HG02943 (cell line): ENCODE results near the gene CCSAP.

Experiments
- ATAC-seq: cut with Tn5 transposase; IDR thresholded peaks from one replicate; pipeline ENCODE4 v1.9.1; 2021; ENCODE audit warnings: mild to moderate bottlenecking, low read depth, moderate library complexity; ENCODE audit not compliant: unreplicated experiment

Gene CCSAP

DNA sequence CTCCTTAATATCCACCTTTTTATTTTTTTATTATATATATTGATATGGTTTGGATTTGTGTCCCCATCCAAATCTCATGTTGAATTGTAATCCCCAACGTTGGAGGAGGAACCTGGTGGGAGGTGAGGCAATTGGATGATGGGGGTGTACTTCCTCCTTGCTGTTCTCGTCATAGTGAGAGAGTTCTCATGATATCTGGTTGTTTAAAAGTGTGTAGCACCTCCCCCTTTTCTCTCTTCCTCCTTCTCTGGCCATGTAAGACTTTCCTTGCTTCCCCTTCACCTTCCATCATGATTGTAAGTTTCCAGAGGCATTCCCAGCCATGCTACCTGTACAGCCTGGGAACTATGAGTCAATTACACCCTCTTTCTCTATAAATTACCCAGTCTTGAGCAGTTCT lies 22.7 kb upstream of the CCSAP start:
- ATAC-seq: no peak

DNA sequence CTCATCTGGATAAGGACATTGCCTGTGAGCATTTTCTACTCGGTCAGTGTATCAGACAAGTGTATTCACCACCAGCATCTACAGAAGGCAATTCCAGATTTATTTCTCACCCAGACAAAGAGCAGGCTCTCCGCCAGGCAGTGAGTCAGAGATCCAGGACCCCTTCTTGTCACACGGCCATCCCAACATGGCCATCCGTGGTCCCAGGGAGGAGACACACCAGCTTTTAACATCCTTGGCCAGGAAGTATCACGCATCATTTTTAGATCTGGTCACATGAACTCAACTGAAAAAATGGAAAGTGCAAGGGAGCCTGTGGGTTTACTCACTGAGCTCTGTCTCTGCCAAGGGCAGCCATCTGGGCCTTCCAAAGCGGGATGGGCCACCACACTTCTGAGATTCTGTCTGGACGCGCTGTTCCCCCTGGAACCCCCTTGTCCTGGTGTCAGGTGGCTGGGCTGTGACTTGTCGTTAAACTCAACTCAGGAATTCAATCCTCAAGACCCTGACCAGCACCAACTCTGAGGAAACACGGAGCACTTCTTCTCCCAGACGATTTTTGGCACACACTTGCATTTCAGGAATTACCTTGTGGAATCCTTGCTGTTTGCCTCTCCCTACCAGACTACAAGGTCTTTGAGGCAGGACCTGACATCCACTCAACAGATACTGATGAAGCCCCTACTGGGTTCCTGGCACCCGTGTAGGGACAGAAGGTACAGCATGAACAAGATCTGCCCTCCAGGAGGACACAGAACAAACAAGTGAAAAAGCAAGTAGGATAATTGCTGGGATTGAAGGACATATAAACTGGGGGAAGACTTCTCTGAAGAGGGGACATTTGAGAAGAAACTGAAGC lies 21.6 kb upstream of the CCSAP start:
- ATAC-seq: no peak

DNA sequence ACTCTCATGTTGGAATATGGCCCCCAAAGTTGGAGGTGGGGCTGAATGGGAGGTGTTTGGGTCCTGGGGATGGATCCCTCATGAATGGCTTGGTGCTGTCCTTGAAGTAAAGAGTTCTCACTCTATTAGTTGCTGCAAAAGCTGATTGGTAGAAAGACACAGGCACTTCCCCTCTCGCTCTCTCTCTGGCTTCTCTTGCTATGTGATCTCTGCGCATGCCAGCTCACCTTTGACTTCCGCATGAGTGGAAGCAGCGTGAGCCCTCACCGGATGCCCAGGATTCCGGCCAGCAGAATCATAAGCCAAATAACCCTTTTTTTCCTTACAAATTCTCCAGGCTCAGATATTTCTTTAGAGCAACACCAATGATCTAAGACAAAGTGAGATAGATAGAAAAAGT lies 20.9 kb upstream of the CCSAP start:
- ATAC-seq: no peak

DNA sequence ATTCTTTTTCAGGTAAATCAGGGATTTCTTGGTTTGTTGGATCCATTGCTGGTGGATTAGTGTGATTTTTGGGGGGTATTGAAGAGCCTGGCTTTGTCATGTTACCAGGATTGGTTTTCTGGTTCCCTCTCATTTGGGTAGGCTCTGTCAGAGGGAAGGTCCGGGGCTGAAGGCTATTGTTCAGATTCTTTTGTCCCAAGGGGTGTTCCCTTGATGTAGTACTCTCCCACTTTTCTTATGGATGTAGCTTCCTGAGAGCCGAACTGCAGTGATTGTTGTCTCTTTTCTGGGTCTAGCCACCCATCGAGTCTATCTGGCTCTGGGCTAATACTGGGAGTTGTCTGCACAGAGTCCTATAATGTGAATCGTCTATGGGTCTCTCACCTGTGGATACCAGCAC lies 17.6 kb upstream of the CCSAP start:
- no peak for ATAC-seq

DNA sequence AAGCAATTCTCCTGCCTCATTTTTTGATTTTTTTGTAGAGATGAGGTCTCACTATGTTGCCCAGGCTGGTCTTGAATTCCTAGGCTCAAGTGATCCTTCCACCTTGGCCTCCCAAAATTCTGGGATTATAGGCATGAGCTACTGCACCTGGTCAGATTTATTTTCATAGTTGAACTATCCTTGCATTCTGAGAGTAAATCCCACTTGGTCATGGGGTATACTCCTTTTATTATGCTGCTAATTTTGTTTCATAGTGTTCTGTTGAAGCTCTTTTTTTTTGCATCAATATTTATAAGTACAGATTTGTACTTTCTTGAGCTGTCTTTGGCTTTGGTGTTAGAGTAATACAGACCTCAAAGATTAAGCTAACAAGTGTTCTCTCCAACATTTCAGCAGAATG lies 12.8 kb upstream of the CCSAP start:
- no peak for ATAC-seq

DNA sequence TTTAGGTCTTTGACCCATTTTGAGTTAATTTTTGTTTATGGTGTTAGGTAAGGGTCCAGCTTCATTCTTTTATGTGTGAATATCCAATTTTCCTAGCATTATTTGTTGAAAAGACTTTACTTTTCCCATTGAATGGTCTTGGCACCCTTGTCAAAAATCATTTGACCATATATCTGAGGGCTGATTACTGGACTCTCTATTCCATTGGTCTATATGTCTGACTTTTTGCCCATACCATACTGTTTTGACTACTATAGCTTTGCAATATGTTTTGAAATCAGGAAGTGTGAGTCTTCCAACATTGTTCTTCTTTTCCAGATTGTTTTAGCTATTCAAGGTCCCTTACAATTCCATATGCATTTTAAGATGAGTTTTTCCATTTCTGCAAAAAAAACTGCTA lies 11.4 kb upstream of the CCSAP start:
- no peak for ATAC-seq

DNA sequence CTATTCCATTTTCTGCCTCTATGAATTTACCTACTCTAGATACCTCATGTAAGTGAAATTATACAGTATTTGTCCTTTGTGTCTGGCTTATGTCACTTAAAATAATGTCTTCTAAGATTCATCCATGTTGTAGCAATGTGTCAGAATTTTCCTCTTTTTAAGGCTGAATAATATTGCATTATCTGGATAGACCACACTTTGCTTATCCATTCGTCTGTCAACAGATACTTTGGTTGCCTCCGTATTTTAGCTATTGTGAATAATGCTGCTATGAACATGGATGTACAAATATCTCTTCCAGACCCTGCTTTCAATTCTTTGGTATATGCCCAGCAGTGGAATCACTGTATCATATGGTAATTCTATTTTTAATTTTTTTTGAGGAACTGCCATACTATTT lies 10.1 kb upstream of the CCSAP start:
- no peak for ATAC-seq

DNA sequence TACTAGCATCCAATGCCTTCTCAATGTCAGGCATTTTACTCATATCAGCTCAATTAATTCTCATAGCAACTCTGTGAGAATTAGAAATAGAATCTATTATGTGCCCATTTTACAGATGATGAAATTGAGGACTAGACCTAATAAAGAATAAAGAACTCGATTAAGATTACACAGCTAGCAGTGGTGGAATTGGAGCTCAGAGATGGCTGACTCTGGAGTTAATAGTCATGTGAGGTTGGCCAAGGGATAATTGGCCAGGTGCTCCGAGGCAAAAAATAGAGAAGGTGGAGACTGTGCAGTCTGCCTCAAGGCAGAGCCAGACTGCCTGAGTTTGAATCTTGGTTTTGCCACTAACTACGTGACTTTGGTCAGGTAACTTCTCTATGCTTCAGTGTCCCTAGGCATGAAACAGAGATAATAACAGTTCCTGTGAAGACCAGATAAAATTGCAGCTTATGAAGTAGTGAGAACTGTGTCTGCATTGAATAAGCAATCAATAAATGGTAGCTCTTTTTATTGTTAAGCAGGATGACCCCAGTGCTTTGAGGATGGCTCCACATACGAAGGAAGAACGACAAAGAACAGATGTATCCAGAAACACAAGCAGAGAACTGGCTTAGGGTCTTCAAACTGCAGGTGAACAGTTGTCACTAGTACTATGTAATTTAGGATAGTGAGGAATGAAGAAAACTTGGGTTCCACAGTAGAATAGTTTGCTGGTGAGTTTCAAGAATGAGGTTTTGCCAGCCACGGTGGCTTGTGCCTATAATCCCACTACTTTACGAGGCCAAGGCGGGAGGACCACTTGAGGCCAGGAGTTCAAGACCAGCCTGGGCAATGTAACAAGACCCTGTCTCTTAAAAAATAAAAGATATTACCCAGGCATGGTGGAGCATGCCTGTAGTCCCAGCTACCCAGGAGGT lies 6.9 kb upstream of the CCSAP start:
- ATAC-seq: no peak

DNA sequence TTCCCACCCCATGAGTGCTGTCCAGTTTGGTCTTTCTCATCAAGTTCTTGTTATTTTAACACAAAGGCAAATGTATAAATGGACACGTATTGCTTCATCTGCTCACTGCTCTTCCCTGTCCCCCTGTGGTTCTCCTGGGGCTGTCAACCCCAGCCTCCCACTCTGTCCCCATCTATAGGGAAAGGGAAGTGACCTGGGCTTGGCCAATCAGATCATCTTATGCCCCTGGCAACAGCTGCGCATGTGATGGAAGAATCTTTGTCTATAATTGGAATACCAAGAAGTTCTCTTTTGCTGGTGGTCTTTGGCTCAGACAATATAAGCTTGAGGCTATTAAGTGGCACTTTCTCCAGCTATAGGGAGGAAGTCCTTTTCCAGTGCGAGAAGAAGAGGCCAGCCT lies 4.7 kb upstream of the CCSAP start:
- ATAC-seq: no peak

DNA sequence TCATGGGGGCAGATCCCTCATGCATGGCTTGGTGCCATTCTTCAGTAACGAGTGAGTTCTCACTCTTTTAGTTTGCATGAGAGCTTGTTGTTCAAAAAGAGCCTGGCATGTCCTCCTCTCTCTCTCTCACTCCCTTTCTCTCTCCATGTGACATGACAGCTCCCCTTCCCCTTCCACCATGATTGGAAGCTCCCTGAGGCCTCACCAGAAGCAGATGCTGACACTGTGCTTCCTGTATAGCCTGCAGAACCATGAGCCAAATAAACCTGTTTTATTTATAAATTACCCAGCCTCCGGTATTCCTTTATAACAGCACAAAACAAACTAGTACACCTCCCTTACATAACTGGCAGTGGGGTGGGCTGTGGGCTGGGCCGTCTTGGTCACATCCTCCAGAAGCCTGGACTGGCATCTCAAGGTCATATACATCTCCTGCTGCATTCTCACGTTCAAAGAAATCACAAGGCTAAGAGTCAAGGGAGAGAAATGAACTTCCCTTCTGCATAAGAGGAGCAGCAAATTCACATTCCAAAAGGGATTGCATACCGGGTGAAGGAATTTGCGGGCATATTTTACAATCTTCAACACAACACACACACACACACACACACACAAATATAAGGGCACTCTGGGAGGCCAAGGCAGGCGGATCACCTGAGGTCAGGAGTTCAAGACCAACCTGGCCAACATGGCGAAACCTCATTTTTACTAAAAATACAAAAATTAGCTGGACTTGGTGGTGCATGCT lies 2.3 kb upstream of the CCSAP start:
- ATAC-seq: no peak

DNA sequence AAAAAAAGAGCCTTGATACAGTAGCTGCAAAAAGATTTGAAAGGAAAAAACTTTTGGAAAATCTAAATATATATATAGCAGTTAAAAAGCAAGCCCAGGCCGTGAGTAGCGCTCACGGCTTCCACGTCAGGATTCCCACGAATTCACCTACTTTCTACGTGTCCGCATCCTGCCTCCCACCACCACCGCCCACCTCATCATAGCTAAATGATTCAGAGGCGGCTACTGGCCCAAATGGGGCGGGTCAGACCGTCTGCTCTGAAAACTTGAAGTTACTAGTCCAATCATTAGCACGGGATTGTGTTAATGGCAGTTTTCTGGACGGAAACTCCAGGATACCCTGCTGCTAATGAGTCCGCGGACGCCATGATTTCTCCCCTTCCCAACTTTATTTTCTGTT lies 1.3 kb upstream of the CCSAP start:
- no peak for ATAC-seq

DNA sequence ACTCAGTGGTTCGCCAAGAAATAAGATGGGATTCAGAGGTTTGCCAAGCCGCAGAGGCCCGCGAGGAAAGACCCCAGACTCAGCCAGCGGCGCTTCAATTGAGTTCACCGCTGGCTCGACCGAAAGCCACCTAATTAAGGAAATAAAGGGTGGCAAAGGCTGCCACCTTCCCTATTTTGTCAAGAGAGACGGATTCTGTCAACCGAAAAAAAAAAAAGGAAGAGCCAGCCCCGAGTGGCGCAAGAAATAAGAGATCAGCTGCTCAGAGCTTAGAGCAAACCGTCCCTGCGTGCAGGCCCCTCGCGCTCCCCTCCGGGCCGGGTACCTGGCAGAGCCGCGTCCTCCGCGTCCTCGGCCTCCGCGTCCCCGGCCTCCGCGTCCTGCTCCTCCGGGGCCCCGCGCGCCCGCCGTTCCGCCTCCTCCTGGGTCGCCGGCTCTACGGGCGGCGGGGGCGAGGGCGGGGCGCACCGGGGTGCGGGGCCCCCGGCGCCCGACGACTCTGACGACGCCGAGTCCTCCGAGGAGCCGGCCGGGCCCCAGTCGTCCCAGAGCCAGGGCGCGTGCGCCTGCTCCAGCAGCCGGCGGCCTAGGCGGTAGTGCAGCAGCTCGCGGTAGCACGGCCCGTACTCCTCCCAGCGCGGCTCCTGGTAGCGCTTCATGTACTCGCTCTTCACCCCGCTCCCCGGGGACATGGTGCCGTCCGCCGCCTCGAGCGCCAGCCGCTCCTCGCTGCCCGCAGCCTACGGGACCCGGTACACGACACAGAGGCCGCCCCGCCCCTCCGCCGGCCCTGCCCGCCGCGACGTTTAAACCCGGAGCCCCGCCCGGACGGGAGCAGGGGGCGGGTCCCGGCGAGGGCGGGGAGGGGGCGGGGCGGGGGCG lies 832 bp downstream of the CCSAP start:
- ATAC-seq: peak; percentile 56

DNA sequence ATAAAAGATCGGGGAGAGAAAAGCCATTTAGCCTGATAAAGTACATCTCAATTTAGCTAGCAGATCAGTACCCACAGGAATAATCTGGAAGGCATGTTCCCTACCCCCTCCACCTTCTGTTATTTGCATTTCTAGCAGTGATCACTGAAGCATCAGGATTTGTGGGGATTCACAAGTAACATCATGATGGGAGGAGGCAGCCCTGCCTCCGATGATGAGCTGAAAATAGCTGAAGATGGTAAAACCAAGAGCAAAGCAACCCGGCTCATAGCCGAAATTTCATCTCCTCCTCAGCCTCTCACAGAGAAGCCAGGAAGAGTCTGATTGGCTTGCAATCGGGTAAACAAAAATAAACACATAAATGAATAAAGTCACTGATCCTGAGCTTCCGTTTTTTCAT lies 2.4 kb downstream of the CCSAP start:
- ATAC-seq: no peak

DNA sequence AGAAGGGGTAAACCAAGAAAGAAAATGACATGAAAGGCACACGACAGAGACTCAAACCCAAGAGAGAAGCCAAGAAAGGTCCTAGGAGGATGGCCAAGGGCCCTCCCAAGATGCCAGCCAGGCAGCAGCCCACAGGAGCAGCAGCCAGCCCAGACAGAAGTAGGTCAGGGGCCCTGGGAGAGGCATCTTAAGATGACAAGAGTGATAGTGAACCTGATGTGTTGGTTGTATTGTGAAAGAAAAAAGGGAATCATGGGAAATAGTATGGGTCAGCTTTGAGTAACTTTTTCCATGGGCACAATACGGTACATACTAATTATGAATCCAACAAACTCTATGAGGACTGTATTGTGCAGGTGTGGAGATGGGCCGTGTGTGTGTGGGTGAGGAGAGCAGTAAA lies 3.3 kb downstream of the CCSAP start:
- ATAC-seq: no peak

DNA sequence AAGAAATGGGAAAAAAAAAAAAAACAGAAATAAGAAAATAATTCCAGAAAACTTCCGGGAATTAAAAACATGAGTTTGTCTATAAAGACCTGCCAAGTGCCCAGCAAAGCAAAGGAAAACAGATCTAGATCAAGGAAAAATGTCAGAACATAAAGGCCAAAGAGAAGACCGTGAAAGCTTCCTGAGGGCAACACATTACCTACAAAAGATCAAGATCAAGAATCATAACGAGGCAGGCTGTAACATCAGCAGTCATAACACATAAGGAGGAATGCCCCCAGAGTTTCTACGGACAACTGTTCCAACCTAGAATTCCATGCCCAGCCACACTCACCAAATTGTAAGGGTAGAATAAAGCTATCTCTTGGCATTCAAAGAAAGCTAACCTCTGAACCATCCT lies 3.8 kb downstream of the CCSAP start:
- ATAC-seq: no peak

DNA sequence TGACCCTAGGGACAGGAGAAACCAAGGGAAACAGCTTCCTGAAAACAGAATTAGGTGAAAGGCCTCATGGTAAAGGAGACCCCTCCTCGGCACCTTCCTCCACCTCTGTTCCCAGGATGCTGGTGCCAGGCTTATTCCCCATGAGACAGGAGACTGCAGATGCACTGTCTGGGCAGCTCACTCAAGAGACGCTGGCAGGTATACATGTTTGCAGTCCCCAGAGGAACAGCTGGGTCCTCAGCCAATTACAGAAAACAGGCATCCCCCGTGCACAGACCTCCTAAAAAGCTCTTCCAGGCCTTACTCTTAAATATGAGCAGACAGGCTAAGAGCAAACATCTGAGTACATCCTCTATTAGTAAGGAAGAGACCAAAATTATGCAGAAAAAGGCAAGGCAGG lies 6.5 kb downstream of the CCSAP start:
- no peak for ATAC-seq

DNA sequence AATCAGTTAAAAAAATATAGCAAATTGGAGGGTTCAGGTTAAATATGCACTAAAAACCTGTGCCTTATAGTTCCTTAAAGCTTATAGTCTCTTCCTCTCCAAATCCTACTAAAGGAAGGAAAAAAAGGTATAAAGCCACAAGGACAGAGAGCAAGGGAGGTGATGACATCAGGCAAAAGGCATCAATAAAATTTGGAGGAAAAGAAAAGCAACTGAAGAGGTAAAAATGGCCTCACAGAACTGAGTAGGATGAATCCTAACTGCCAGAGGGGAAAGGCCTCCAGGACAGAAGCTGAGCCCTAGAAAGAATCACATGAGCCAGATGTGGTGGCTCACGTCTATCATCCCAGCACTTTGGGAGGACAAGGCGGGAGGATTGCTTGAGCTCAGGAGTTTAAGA lies 8.1 kb downstream of the CCSAP start:
- no peak for ATAC-seq

DNA sequence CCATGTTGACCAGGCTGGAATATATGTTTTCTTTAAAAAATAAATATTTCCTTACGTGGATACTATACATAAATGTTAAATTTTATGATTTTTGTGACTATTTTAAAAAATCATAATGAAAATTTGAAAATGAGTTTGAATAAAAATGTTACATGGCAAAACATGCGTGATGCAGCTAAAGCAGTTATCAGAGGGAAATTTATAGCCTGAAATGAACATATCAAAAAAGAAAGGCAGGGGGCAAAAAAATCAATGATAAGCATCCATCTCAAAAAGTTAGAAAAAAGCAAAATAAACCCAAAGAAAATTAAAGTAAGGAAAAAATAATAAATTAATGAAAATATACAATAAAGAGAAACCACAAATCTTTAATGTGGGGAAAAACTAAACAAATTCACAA lies 8.6 kb downstream of the CCSAP start:
- no peak for ATAC-seq

DNA sequence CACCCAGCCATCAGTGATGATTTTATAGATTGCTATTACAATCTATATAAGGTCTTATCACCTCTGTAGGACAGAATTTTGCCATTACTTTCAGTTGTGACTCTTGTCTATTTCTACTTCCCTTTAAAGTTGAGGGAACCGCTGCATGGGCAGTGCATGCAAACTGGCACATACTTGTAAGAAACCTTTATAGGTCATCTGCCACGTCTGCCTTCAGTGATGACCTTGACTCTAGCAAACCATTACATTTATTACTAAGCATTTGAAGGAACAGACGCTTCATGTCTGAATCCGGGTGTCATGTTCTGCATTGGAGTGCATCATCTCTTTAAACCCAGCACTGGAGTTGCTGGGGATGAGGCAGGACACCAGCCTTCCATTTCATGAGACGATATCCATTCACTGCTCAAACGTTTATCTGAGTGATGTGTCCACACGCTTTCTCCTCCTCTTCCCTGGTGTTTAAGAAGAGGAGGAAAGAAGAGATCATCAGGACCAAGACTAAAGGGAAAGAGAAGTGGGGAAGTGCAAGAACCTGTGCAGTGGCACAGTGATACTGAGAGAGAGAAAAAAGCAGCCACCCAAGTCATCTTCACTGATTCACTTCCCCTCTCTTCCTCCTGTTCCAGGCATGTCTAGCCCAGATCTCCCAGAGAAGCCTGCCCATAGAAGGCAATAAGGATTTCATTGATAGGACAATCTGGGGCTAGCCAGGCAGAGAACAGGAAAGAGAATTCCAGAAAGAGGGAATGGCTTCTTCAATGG lies 14.1 kb downstream of the CCSAP start:
- ATAC-seq: no peak
